Activated B cell treated with CpG ODN at 0.5 μM for 24 hours (primary cell): ENCODE results near the gene RNH1. TPM values are rescaled to one million over a fixed set of nuclear protein-coding genes. Genes with fewer than 3 reads are reported as not detected.

Source experiments
- ATAC-seq: fragments of 200-7000 bp; cut with Tn5 transposase; one replicate; pipeline ENCODE4 v1.10.0; 2021; ENCODE audit warnings: low read depth, mild to moderate bottlenecking, moderate library complexity
- CTCF ChIA-PET: fragments of 350-600 bp; sonication (Branson Sonifier 250); formaldehyde crosslinking; loops from one replicate; lab custom pipeline; 2021; ENCODE audit warnings: antibody characterized with exemption; lab: Charles Lee
- POLR2A ChIA-PET: fragments of 350-600 bp; sonication (Branson Sonifier 250); formaldehyde crosslinking; loops from one replicate; lab custom pipeline; 2021; ENCODE audit warnings: antibody characterized with exemption; lab: Charles Lee
- DNase-seq: peaks from one replicate; pipeline ENCODE4 v3.0.0; 2022
- H3K27ac Mint-ChIP-seq: one replicate; pipeline ENCODE4 v1.8.0; 2020; ENCODE audit warnings: mixed read lengths
- H3K27me3 Mint-ChIP-seq: one replicate; pipeline ENCODE4 v1.8.0; 2021; ENCODE audit warnings: mixed read lengths
- H3K36me3 Mint-ChIP-seq: one replicate; pipeline ENCODE4 v1.8.0; 2021; ENCODE audit warnings: low read depth, mixed read lengths
- H3K4me1 Mint-ChIP-seq: one replicate; pipeline ENCODE4 v1.8.0; 2021; ENCODE audit warnings: mixed read lengths
- H3K4me3 Mint-ChIP-seq: one replicate; pipeline ENCODE4 v1.8.0; 2020; ENCODE audit warnings: mild to moderate bottlenecking, mixed read lengths
- H3K9me3 Mint-ChIP-seq: one replicate; pipeline ENCODE4 v1.8.0; 2020; ENCODE audit warnings: mixed read lengths
- intact Hi-C: fragments of 100-400 bp; cut with micrococcal nuclease; formaldehyde crosslinking; loops from one replicate; pipeline ENCODE4 v1.15.1; 2024
- total RNA-seq: library from RNA; stranded (reverse); gene quantifications from 2 replicates; pipeline ENCODE4 v1.2.3, GENCODE V29; 2022
- TF ChIP-seq, protein P1 (sequence below): fragments of 200-600 bp; IDR thresholded peaks from one replicate; pipeline ENCODE4 v1.8.0; 2022; ENCODE audit warnings: antibody characterized with exemption, mild to moderate bottlenecking

Gene RNH1
- total RNA-seq, 1 donor from 2014 or later: 101 TPM

DNA sequence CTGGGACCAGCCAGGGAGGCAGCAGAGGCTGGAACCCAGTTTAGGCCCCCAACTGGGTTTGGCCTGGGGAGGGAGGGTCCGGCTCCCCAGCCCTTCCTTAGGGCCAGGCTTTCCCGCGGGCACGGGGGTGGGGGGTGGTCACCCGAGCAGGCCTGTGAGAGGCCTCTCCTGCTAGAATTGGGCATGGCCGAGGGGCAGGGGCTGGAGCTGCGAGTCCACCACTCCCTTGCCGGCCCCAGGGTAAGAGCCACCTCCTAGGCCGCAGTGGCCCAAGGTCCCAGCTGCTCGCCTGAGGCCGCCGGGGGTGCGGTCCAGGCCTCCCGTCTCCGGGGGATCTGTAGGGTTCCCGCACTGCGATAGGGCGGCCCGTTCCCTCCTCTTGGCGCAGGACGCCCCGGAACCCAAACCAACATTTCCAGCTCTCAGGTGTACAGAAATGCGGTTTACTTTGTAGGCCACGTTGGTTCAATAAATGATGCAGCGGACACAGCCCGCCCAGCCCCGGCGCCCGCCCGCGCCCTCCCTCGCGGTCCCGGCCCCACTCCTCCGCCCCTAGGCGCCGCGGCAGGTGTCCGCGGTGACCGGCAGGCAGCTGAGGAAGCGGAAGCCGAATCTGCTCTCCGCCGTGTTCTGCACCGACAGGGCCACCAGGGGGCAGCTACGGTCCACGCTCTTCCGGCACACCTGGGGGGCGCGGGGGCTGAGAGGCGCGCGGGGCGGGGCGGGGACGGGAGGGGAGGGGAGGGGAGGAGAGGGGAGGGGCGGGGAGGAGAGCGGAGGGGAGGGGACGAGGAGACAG is 47.6 kb upstream of the RNH1 start:
- intact Hi-C loops: loop anchor here (1.0 kb wide), 6 partner anchors 17 to 211 kb away; partner anchors contain the start of genes LRRC56 and PHRF1
- Mint-ChIP-seq H3K4me3 (peak overlapping the region; percentile 24), H3K9me3 (no peaks in the 10 kb centered on the region), H3K27ac (no peak overlapping the region), H3K36me3 (no peaks in the 10 kb centered on the region), H3K4me1 (peaks cover 2% of the 10 kb centered on the region), H3K27me3 (no peaks in the 10 kb centered on the region)
- POLR2A ChIA-PET: interaction anchor here (0.6 to 3.4 kb wide), 15 partner anchors 14 to 347 kb away, joined by 3 to 22 read pairs (median 6); partner anchors contain the start of genes BET1L, DEAF1, GATD1 and HRAS
- DNase-seq (peak; percentile 70), ATAC-seq (peak; percentile 93)
- CTCF ChIA-PET: interaction anchor here (0.6 to 2.2 kb wide), 14 partner anchors 9 to 172 kb away, joined by 3 to 24 read pairs (median 4); partner anchors contain the start of genes PHRF1 and TMEM80
- TF ChIP-seq, protein P1, sequence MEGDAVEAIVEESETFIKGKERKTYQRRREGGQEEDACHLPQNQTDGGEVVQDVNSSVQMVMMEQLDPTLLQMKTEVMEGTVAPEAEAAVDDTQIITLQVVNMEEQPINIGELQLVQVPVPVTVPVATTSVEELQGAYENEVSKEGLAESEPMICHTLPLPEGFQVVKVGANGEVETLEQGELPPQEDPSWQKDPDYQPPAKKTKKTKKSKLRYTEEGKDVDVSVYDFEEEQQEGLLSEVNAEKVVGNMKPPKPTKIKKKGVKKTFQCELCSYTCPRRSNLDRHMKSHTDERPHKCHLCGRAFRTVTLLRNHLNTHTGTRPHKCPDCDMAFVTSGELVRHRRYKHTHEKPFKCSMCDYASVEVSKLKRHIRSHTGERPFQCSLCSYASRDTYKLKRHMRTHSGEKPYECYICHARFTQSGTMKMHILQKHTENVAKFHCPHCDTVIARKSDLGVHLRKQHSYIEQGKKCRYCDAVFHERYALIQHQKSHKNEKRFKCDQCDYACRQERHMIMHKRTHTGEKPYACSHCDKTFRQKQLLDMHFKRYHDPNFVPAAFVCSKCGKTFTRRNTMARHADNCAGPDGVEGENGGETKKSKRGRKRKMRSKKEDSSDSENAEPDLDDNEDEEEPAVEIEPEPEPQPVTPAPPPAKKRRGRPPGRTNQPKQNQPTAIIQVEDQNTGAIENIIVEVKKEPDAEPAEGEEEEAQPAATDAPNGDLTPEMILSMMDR: no peak

DNA sequence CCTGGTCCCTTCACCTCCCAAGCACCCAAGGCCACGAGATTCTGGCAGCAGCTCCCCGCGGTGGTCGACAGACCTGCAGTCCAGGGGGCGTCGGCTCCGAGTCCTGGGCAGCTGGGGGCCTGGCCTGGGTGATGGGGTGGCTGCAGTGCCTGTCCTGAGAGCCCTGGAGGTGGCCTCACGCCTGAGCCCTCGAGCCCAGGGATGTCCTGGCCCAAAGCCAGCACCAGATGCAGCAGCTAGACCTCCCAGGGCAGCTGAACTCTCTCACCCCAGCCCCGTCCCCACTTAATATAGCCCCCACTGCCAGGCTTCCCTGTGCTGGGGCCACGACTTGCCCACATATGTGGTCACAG is 46.9 kb upstream of the RNH1 start:
- Mint-ChIP-seq H3K27me3 (no peaks in the 10 kb centered on the region), H3K4me3 (no peak overlapping the region), H3K4me1 (peaks cover 2% of the 10 kb centered on the region), H3K9me3 (no peaks in the 10 kb centered on the region), H3K36me3 (no peaks in the 10 kb centered on the region), H3K27ac (no peak overlapping the region)
- intact Hi-C loops: no loop called here
- TF ChIP-seq, protein P1: no peak
- POLR2A ChIA-PET: interaction anchor here (1.5 to 3.4 kb wide), 3 partner anchors 22 to 172 kb away, joined by 10 to 22 read pairs (median 15); partner anchors contain the start of genes DEAF1, PHRF1 and TMEM80
- ATAC-seq (no peak), DNase-seq (no peak)
- CTCF ChIA-PET: interaction anchor here (0.9 to 2.2 kb wide), 5 partner anchors 20 to 169 kb away, joined by 3 to 24 read pairs (median 3); partner anchors contain the start of gene PHRF1

DNA sequence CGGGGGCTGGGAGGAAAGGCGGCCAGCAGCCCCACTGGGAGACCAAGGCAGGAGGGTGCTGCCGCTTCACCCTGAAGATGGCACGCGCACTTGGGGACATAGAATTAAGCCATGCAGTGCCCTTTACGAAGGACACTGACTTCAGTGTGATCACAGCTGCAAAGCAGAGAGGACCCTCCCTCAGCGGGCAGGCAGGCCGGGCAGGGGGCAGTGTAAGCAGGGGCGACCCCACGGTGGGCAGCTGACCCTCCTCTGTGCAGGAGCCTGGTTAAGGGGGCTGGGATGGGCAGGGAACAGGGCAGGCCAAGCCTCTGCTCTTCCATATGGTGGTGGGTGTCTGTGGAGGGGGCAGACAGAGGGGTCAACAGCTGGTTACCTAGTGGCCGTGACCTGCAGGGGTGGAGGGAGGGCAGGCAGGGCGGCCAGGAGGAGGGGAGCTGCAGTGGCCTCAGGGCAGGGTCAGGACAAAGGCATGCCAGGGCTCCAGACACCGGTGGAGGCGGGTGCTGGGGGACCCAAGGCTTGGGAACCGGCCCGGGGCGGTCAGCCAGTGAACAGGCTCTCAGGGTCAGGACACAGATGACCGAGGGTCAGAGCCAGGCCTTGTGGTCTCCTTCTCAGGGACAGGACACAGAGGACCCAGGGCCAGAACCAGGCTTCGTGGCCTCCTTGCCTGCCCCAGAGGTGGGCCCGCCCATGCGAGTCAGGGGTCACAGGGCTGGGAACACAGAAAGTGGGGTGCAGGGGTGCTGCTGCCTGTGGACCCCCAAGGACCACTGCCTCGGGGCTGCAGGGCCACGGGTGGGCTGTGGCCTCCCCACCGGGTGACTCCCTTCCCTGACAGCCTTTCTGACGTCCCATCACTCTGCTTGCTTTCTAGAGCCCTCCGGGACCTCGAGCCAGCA is 46.3 kb upstream of the RNH1 start:
- ATAC-seq (no peak), DNase-seq (no peak)
- ChIA-PET CTCF (interaction anchor here (1.4 to 2.2 kb wide), 2 partner anchors 19 to 170 kb away, joined by 3 to 24 read pairs; no protein-coding TSS in a partner anchor), POLR2A (interaction anchor here (0.5 to 3.1 kb wide), 2 partner anchors 169 to 173 kb away, joined by 3 to 10 read pairs; no protein-coding TSS in a partner anchor)
- H3K36me3 Mint-ChIP-seq: no peaks in the 10 kb centered on the region
- intact Hi-C loops: no loop called here
- H3K4me1 Mint-ChIP-seq: peaks cover 2% of the 10 kb centered on the region
- TF ChIP-seq, protein P1: no peak
- H3K9me3 Mint-ChIP-seq: no peaks in the 10 kb centered on the region
- H3K27me3 Mint-ChIP-seq: no peaks in the 10 kb centered on the region
- H3K27ac Mint-ChIP-seq: no peak overlapping the region
- no peak overlapping the region for H3K4me3 Mint-ChIP-seq

DNA sequence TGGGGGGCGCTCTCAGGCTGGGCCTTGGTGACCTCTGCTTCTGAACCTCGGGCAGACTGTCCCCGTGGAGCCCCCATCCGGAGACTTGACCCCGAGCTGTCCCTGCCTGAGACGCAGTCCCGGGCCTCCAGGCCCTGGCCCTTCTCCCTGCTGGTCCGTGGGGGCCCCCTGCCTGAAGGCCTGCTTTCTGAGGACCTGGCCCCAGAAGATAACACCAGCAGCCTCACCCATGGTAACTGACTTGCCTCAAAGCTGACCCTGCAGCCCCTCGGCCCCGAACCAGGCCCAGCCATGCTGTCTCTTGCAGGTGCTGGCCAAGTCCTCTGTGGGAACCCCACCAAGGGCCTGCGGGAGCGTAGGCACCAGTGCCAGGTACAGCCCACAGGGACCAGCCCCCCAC is 44.6 kb upstream of the RNH1 start:
- Mint-ChIP-seq H3K4me1 (peaks cover 2% of the 10 kb centered on the region), H3K27ac (no peak overlapping the region)

More for the DNA sequence above, 44.6 kb upstream of the RNH1 start:
- Mint-ChIP-seq H3K9me3 (no peaks in the 10 kb centered on the region), H3K36me3 (no peaks in the 10 kb centered on the region), H3K4me3 (no peak overlapping the region), H3K27me3 (no peaks in the 10 kb centered on the region)
- ChIA-PET POLR2A (no interaction called here), CTCF (no interaction called here)
- TF ChIP-seq, protein P1: no peak
- DNase-seq (no peak), ATAC-seq (no peak)
- intact Hi-C loops: no loop called here
